ENCODE measurements around the gene HSD17B14.

GRCh38 chr19:48772503-48772953 is 63.8 kb downstream of the HSD17B14 start:
- TF ChIP-seq CTCF (IDR thresholded peaks at IDR 0.05) (no peak), POLR2AphosphoS5 (IDR thresholded peaks at IDR 0.05) (peak in 1 of 2 donors; percentile 24)

Data from upper lobe of left lung (tissue), 4 donors.